SH-SY5Y (cell line): ENCODE measurements around the gene PLEKHG7.

Source experiments
- GATA2 ChIP-seq: IDR thresholded peaks from 2 replicates; pipeline ENCODE4 v1.6.1; 2011; ENCODE audit warnings: mild to moderate bottlenecking, low read depth, low read length
- GATA3 ChIP-seq: IDR thresholded peaks from 2 replicates; pipeline ENCODE4 v1.6.1; 2011; ENCODE audit warnings: low read depth, mild to moderate bottlenecking, low read length, moderate library complexity

- TF ChIP-seq GATA2 (no peak), GATA3 (no peak)
These were observed 15.7 kb downstream of the PLEKHG7 start for GRCh38 chr12:92718483-92718990.
